CD4-positive, alpha-beta T cell (primary cell): ENCODE data around the gene MEX3C. TPM values are rescaled to one million over a fixed set of nuclear protein-coding genes. Genes with fewer than 3 reads are reported as not detected.
A peak's percentile ranks its signal among the peaks of the same experiment; 100 is the strongest.

Experiments used
- ATAC-seq: fragments of 200-7000 bp; cut with Tn5 transposase; one replicate; pipeline ENCODE4 v1.10.0; 2022; ENCODE audit warnings: mild to moderate bottlenecking; ENCODE audit not compliant: poor library complexity
- CTCF ChIA-PET: fragments of 350-600 bp; sonication (Branson Sonifier 250); formaldehyde crosslinking; loops from one replicate; lab custom pipeline; 2021; ENCODE audit warnings: antibody characterized with exemption, inconsistent platforms; lab: Charles Lee
- POLR2A ChIA-PET: fragments of 350-600 bp; sonication (Branson Sonifier 250); formaldehyde crosslinking; loops from one replicate; lab custom pipeline; 2021; ENCODE audit warnings: antibody characterized with exemption, inconsistent platforms; lab: Charles Lee
- DNase-seq, 14 experiments: peaks; one replicate each; pipeline ENCODE4 v3.0.0-alpha.2; 2013 to 2020; ENCODE audit warnings: mixed read lengths in 2 of 14
- H3K27ac ChIP-seq, 2 donors: one replicate each; pipeline versions ENCODE4 v1.5.1 to v1.7.0; 2013; ENCODE audit warnings: low read length in 2 of 2, low read depth in 1 of 2, mild to moderate bottlenecking in 1 of 2
- H3K27me3 ChIP-seq, 2 experiments: 1 replicate in 1 of 2; 2 replicates in 1 of 2; pipeline versions ENCODE4 v1.6.1 to v1.7.0; 2013; ENCODE audit warnings: low read length in 2 of 2, control low read depth in 1 of 2, mild to moderate bottlenecking in 1 of 2, moderate library complexity in 1 of 2; ENCODE audit not compliant: insufficient read depth in 2 of 2, control insufficient read depth in 1 of 2
- H3K36me3 ChIP-seq: one replicate; pipeline ENCODE4 v1.6.1; 2013; ENCODE audit warnings: low read length, control low read depth; ENCODE audit not compliant: insufficient read depth
- H3K4me1 ChIP-seq: one replicate; pipeline ENCODE4 v1.6.1; 2013; ENCODE audit warnings: low read length, control low read depth; ENCODE audit not compliant: insufficient read depth
- H3K4me3 ChIP-seq: one replicate; pipeline ENCODE4 v1.5.1; 2013; ENCODE audit warnings: mild to moderate bottlenecking, low read length, moderate library complexity
- H3K9me3 ChIP-seq, 2 experiments: 1 replicate in 1 of 2; 2 replicates in 1 of 2; pipeline versions ENCODE4 v1.6.1 to v1.7.0; 2013; ENCODE audit warnings: low read length in 2 of 2, mild to moderate bottlenecking in 2 of 2, control low read depth in 1 of 2, moderate library complexity in 1 of 2; ENCODE audit not compliant: control insufficient read depth in 1 of 2, insufficient read depth in 1 of 2
- H3K27ac Mint-ChIP-seq: one replicate; pipeline ENCODE4 v1.8.0; 2020; ENCODE audit warnings: mixed read lengths
- H3K27me3 Mint-ChIP-seq: one replicate; pipeline ENCODE4 v1.8.0; 2021; ENCODE audit warnings: mixed read lengths
- H3K36me3 Mint-ChIP-seq: one replicate; pipeline ENCODE4 v1.8.0; 2021; ENCODE audit warnings: low read depth, mixed read lengths
- H3K4me1 Mint-ChIP-seq: one replicate; pipeline ENCODE4 v1.8.0; 2021; ENCODE audit warnings: low read depth, mixed read lengths
- H3K4me3 Mint-ChIP-seq: one replicate; pipeline ENCODE4 v1.8.0; 2020; ENCODE audit warnings: mild to moderate bottlenecking, mixed read lengths
- H3K9me3 Mint-ChIP-seq: one replicate; pipeline ENCODE4 v1.8.0; 2020; ENCODE audit warnings: mixed read lengths
- CTCF ChIP-seq: fragments of 200-600 bp; IDR thresholded peaks from one replicate; pipeline ENCODE4 v1.8.0; 2022; ENCODE audit warnings: antibody characterized with exemption, mild to moderate bottlenecking
- intact Hi-C, 2 experiments: fragments of 100-400 bp; cut with DNase I in 1 of 2; cut with micrococcal nuclease in 1 of 2; formaldehyde crosslinking; loops; one replicate each; pipeline versions ENCODE4 v1.15.1 to v1.9.0; 2023 to 2025; cut with DNase I, micrococcal nuclease
- total RNA-seq, 174 experiments: library from RNA in 2 of 174; stranded (reverse) in 2 of 174; gene quantifications; one replicate each; pipeline ENCODE4 v1.2.3 and lab custom pipeline; 2021 to 2026

The MEX3C gene
- total RNA-seq, 2 experiments from 2014 or later, result 70.8 to 76.1 TPM

DNA sequence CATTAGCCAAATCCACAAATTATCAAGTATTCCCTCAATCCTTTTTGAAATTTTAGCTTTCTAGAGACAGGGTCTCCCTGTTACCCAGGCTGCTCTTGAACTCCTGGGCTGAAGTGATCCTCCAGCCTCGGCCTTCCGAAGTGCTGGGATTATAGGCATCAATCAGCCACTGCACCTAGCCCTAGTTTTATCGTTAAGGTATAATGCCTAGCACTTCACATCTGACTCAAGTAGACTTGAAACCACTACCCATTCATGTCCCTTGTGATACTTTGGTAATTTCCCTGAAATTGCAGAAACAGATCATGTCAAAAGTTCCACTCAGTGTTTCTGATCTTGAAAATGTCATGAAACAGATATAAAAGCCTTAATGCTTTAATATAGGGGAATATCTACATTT lies 26.3 kb downstream of the MEX3C start:
- intact Hi-C loops, result loop anchor here in 1 of 2 experiments (10.0 kb wide), 1 partner anchor 1686 kb away; the partner anchor contains the start of gene C18orf32
- peaks cover 11% of the 10 kb centered on the region for H3K36me3 ChIP-seq
- no peak for ATAC-seq

DNA sequence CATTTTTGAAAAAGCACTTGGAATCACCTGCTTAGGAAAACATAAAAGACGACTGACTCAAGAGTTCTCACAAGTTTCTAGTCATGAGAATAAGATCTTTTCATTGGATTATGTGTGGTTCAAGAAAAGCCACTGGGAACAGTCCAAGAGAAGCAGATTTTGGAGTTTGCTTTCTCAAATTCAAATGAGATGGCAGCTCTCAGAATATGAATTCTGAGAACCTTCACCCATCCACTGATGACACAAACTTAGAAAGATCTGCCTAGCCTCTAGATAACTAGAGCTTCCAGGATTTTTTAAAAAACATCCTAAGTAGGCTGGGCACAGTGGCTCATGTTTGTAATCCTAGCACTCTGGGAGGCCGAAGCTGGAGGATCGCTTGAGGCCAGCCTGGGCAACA lies 26.8 kb downstream of the MEX3C start:
- ChIA-PET POLR2A (no interaction called here), CTCF (no interaction called here)
- DNase-seq, result no peak
- H3K4me1 ChIP-seq, result no peaks in the 10 kb centered on the region
- no peaks in the 10 kb centered on the region for H3K9me3 ChIP-seq
- no peaks in the 10 kb centered on the region for H3K27me3 ChIP-seq
- Mint-ChIP-seq H3K27me3 (no peaks in the 10 kb centered on the region), H3K4me3 (no peak overlapping the region), H3K27ac (no peak overlapping the region), H3K4me1 (peaks cover 50% of the 10 kb centered on the region), H3K36me3 (peaks cover 13% of the 10 kb centered on the region), H3K9me3 (no peaks in the 10 kb centered on the region)
- ATAC-seq, result no peak
- no peak for TF ChIP-seq CTCF
- no peak overlapping the region for H3K27ac ChIP-seq
- H3K4me3 ChIP-seq, result no peak overlapping the region
- H3K36me3 ChIP-seq, result peaks cover 5% of the 10 kb centered on the region
- intact Hi-C loops, result loop anchor here in 1 of 2 experiments (10.0 kb wide), 1 partner anchor 1686 kb away; the partner anchor contains the start of gene C18orf32

More for the DNA sequence above, 26.3 kb downstream of the MEX3C start:
- Histone ChIP-seq H3K27me3 (no peaks in the 10 kb centered on the region), H3K9me3 (no peaks in the 10 kb centered on the region), H3K4me3 (no peak overlapping the region), H3K4me1 (no peaks in the 10 kb centered on the region), H3K27ac (no peak overlapping the region)
- peaks cover 50% of the 10 kb centered on the region for H3K4me1 Mint-ChIP-seq
- TF ChIP-seq CTCF, result no peak
- CTCF ChIA-PET, result no interaction called here
- no peak overlapping the region for H3K4me3 Mint-ChIP-seq
- no peak for DNase-seq
- H3K36me3 Mint-ChIP-seq, result peaks cover 19% of the 10 kb centered on the region
- H3K27ac Mint-ChIP-seq, result peak overlapping the region; percentile 61
- POLR2A ChIA-PET, result no interaction called here
- H3K9me3 Mint-ChIP-seq, result no peaks in the 10 kb centered on the region
- no peaks in the 10 kb centered on the region for H3K27me3 Mint-ChIP-seq

DNA sequence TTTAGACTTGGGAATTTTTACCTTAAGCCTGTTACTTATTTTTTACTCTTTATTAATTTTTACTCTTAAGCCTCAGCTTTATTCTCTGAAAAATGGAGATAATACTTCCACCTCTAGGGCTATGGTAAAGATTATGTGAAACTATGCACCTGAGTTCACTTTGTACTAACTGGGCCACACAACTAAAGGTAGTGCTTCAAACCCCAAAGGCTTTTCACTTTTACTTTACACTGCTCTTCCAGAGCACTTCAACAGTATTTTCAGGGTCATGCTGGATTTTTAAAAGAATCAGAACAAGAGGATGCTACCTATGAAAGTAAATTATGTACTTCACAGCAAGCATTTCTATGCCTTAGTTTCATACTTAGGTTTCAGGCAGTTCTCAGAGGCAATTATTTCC lies 27.8 kb downstream of the MEX3C start:
- POLR2A ChIA-PET, result interaction anchor here (1.3 kb wide), 1 partner anchor 16 kb away, joined by 5 read pairs; no protein-coding TSS in a partner anchor
- no peak for ATAC-seq
- peaks cover 50% of the 10 kb centered on the region for H3K4me1 Mint-ChIP-seq

More for the DNA sequence above, 27.8 kb downstream of the MEX3C start:
- Histone ChIP-seq H3K27ac (no peak overlapping the region), H3K27me3 (no peaks in the 10 kb centered on the region), H3K36me3 (peaks cover 3% of the 10 kb centered on the region), H3K9me3 (no peaks in the 10 kb centered on the region), H3K4me1 (no peaks in the 10 kb centered on the region), H3K4me3 (no peak overlapping the region)
- no peak for TF ChIP-seq CTCF
- Mint-ChIP-seq H3K27ac (peak overlapping the region; percentile 43), H3K36me3 (peaks cover 9% of the 10 kb centered on the region), H3K4me3 (no peak overlapping the region), H3K27me3 (no peaks in the 10 kb centered on the region), H3K9me3 (no peaks in the 10 kb centered on the region)
- CTCF ChIA-PET, result no interaction called here
- intact Hi-C loops, result loop anchor here in 1 of 2 experiments (10.0 kb wide), 1 partner anchor 1685 kb away; the partner anchor contains the start of gene C18orf32
- DNase-seq, result no peak
